WI38 (cell line): ENCODE measurements around the gene KIF1A.
"Not testable (repeated sequence)": the region's sequence is repeated elsewhere in the genome, so short reads cannot be mapped to it uniquely, and the experiment has no call there.

Experiments used
- H3K4me3 ChIP-seq: 2 replicates; pipeline ENCODE4 v1.5.1; 2011; ENCODE audit warnings: low read depth, mild to moderate bottlenecking, control low read depth, low read length
- TF ChIP-seq, protein P1 (sequence below): IDR thresholded peaks from 2 replicates; pipeline ENCODE4 v1.5.1; 2012; ENCODE audit warnings: low read depth, mild to moderate bottlenecking, control low read depth, low read length

Gene KIF1A

DNA sequence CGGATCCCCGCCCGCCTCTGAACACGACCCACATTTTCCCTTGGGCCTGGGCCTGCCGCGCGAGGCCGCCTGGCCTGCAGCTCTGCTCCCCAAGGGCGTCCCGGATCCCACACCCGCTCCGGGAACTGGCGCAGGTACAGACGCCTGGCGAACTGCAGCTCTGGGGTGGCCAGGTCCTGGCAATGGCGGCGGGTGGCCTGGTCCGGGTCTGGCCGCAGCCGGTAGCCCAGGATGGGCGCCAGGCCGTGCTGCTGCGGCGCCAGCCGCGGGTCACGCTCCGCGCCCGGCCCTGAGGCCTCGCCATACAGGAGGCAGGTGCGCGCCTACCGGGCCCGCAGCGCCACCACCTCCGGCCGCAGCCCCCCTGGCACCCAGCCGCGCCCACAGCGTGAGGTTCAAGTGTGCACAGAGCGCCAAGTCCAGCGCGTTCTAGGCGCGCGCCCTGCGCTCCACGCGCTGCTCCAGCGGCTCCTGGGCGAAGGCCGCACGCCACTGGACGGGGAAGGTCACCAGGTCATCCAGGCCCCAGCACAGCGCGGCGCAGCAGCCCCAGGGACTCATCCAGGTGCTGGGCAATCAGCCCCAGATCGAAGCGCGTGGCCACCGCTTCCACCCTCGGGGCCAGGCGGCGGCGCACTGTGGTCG is 118.8 kb downstream of the KIF1A start:
- no peak overlapping the region for H3K4me3 ChIP-seq
- TF ChIP-seq, protein P1, sequence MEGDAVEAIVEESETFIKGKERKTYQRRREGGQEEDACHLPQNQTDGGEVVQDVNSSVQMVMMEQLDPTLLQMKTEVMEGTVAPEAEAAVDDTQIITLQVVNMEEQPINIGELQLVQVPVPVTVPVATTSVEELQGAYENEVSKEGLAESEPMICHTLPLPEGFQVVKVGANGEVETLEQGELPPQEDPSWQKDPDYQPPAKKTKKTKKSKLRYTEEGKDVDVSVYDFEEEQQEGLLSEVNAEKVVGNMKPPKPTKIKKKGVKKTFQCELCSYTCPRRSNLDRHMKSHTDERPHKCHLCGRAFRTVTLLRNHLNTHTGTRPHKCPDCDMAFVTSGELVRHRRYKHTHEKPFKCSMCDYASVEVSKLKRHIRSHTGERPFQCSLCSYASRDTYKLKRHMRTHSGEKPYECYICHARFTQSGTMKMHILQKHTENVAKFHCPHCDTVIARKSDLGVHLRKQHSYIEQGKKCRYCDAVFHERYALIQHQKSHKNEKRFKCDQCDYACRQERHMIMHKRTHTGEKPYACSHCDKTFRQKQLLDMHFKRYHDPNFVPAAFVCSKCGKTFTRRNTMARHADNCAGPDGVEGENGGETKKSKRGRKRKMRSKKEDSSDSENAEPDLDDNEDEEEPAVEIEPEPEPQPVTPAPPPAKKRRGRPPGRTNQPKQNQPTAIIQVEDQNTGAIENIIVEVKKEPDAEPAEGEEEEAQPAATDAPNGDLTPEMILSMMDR: no peak

DNA sequence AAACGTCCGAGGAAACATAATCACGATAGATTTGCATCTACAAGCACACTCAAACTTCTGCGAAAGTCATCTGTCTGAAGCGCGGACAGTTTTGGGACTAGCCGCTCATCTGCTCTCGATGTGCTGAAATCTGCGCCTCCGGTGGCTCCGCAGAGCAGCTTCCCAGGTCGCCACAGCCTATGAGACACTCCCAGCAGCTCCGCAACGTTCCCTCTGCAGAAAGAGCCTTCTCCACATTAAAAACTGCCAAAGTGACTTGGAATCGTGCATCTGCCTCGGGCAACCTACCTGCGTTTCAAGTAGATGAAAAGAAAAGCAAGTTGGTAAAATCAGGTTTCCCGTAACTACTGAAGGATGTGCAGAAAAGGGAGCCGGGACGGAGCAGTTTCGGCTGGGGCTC is 119.4 kb downstream of the KIF1A start:
- not testable (repeated sequence) for H3K4me3 ChIP-seq

DNA sequence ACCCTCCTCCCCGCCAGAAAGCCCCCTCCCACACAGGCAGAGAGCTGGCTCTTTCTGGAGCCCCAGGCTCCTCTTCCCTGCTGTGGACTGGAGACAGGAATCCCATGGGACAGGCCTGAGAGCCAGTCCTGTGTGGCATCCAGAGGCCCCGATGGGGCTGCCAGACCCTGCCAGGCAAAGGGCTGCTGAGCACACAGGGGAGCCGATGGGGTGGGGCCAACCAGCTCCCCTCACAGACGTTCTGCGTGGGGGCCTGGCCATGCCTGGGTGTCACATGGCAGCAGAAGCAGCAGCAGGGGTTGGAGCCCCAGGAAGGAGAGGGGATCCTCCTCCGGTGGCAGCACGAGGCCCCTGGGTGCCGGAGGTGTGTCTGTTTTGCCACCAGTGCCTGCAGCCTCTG is 120.2 kb downstream of the KIF1A start:
- not testable (repeated sequence) for H3K4me3 ChIP-seq

DNA sequence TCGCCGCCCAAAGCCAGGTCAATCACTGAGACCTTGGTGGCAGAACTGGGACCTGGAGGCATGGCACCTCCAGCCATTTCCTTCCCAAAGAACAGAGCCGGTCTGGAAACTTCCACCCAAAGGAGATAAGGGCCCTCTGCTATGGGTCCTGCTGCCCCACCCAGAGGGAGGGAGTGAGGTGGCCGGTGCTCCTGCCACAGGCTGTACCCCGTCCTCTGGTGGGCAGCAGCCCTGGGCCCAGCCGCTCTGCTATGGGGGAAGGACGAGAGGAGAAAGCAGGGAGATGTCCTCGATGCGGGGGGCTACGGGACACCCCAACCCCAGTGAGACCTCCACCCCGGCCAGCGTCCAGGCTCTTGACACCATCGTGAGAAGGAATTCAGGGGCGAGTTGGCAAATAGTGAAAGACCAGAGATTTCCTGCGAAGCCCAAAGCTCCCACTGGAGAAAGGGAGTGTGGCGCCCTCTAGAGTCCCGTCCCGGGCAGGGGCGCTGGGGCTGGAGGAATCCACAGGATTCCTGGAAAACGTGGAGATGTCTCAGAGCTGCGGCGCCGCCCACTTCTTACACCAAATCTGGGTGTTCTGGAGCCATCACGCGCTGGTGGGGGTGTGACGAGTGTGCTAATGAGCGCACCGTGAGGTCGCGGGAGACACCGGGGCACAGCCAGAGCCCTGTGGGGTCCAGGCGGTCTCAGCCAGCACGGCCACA is 121.0 kb downstream of the KIF1A start:
- not testable (repeated sequence) for H3K4me3 ChIP-seq

DNA sequence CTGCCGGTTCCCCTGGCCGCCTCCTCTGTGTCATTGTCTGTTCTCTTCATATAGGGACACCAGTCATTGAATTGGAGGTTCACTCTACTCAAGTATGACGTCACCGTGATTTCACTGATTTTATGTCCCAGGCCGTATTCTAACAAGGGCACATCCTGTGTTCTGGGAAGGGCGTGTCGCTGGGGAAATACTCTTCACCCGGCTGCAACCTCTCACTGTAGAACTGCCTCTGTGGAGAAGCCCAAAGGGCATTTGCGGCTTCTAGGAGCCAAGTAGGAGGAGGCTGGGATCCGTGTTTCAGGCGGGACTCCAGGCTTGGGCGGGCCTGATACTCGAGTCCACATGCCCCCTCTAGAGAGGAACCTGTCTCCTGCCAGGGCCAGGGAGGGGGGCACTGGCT is 123.5 kb downstream of the KIF1A start:
- H3K4me3 ChIP-seq: not testable (repeated sequence)

DNA sequence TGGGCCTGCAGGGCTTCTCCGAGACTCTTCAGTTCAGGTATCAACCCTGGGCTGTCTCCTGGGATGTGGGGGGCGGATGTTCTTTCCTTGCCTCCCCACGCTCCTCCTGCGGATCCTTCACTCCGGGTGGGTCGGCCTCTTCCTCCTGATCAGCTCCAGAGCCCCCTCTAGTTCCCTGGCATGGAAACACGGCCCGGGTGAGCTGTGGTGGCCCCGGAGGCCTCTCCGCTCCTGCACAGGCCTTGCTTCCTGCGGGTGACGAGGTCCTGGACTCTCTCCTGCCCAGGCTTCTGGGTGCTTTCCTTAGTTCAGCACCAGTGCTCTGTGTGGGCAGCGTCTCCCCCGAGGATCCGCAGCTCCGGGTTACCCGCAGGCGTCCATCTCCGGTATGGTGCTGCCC is 124.4 kb downstream of the KIF1A start:
- not testable (repeated sequence) for H3K4me3 ChIP-seq

DNA sequence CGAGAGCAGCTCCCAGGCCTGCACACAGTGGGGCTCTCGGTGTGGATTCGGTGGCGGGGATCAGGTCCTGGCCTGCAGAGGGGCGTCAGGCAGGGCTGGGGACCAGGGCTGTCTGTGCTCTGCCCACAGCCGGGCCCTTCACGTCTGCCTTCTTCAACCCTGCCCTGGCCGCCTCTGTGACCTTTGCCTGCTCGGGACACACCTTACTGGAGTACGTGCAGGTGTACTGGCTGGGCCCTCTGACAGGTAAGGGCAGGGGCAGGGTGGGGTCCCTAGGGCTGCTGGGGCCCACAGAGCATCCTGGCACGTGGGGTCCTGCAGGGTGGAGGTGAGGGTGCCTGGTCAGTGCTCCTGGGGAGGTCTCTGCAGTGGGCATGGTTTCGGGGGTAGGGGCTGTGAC is 125.7 kb downstream of the KIF1A start:
- H3K4me3 ChIP-seq: not testable (repeated sequence)

DNA sequence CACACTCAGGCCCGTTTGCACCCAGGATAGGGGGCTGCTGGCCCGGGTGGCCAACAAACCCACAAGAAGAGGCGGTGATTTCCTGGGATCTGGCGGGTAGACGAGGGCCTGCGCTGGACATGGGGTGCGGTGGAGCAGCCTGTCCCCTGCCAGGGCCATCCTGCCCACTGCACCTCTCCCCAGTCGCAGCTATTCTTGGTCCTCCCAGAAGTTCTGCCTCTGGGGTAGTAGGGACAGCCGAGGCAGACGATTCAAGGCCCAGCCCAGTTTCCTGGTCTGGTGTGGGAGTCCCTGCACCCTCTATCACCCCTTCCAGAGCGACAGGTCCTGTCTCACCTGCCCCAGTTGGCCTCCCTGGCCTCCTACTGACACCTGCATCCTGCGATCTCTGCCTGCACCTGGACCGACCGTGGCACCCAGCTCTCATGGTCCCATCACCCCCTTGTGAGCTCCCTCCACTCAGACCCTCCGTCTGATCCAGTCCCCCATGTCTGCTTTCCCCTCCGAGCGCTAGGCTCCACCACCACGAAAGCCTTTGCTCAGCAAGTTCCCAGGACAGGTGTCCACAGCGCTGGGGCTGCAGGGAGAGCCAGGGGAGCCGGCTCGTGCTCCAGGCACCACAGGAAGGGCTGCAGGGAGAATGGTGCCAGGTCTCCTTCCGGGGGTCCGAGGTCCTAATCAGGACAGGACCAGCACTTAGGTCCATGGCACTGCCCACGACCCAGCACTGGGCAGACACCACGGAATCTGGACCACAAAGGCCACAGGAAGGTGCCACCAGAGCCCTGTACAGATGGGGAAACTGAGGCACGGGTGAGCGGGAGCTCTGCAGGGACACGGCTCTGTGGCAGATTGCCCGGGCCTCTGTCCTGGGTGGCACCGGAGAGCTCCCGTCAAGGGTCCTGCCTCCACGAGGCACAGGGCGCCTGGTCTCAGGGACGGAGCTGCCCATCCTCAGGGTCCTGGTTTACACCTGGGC is 127.1 kb downstream of the KIF1A start:
- H3K4me3 ChIP-seq: not testable (repeated sequence)

DNA sequence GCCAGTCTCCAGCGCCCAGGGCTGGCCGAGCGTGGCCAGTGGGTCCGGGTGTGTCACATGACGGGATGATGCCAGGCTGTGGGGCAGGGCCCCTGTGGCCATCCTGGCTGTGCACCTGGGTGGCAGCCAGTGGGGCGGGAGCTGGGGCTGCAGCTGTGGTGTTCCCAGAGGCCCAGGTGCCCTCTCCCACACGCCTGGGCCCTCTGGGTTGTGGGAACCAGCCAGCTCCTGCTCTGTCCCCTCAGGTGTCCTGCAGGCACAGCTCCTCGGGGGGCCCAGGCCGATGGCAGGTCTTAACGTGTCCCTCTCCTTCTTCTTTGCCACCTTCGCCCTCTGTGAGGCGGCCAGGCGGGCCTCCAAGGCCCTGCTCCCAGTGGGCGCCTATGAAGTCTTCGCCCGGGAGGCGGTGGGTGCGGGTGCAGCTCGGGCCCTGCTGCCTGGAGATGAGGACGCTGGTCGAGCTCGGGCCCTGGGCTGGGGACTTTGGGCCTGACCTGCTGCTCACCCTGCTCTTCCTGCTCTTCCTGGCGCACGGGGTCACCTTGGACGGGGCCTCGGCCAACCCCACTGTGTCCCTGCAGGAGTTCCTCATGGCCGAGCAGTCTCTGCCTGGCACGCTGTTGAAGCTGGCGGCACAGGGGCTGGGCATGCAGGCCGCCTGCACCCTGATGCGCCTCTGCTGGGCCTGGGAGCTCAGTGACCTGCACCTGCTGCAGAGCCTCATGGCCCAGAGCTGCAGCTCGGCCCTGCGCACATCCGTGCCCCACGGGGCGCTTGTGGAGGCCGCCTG is 128.2 kb downstream of the KIF1A start, which contains the start of gene AQP12A:
Gene AQP12A, plus strand, starts transcription at position 236 of the 790 bp plus-strand sequence. Its CDS starts 48 bp downstream, at position 284.
- H3K4me3 ChIP-seq: not testable (repeated sequence)

DNA sequence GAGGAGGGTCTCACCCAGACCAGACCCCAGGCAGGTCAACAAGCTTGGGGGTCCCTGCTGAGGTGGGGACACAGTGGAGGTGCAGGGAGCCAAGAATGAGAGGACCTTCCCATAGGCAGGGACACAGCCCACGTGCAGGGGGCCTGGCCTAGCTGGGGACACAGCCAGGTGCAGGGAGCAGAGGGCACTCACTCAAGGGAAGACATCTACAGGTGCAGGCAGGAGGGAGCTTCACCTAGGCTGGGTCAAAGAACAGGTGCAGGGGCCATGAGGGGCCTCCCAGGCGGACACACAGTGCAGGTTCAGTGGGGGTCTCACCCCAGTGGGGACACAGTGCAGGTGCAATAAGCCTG is 129.0 kb downstream of the KIF1A start:
- not testable (repeated sequence) for H3K4me3 ChIP-seq

DNA sequence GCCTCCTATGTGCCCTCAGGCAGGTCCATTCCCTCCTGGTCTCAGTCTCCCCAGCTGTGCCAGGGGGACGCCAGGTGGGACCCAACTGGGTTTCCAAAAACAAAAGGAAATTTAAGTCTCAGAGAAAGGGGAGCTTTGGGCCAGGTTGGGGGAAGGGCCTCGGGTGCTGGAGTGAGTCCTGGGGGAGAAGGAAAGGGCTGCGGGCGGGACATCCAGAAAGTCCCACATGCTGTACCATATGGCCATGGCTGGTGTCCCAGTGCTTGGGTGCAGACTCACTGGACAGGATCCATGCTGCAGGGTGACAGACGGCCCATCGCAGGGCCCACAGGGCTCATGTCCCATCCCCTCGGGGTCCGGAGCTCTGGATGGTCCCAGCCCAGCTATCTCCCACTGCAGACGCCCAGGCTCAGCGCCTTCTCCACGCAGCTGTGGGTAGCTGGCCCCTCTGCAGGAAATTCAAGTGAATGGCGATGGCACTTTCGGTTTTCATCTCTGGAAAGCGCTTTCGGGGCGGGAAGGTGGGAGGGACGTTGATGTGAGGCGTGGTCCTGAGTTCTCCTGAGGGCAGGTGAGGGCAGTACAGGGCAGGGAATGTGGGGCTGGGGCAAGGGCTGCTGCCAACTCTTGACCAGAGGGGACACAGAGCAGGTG is 129.5 kb downstream of the KIF1A start:
- not testable (repeated sequence) for H3K4me3 ChIP-seq

DNA sequence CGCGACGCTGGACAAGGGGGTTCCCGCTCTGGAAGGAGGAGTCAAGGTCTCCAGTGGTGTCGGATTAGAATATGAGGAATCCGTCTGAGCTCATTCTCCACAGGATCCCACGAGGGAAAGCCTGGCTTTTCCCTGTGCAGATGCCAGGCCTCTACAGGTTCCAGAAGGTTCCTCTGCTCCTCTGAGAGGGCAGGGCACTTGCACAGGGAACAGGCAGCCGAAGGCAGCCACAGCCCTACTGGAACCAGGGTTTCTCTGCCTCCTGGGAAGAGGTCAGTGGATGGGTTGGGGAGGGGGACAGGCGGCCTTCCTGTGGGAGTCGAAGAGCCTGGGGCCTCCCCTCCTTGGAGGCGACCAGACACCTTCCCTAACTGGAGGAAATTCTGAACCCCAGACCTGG is 130.0 kb downstream of the KIF1A start:
- TF ChIP-seq, protein P1: no peak
- H3K4me3 ChIP-seq: no peak overlapping the region
